ENCODE data around the gene SPIC. TPM values are rescaled to one million over a fixed set of nuclear protein-coding genes. Genes with fewer than 3 reads are reported as not detected.
"Not testable (repeated sequence)": the region's sequence is repeated elsewhere in the genome, so short reads cannot be mapped to it uniquely, and the experiment has no call there.

SPIC gene
- not detected for total RNA-seq

- H3K4me3 Mint-ChIP-seq, result no peak within 1 kb of the TSS
- H3K4me1 Mint-ChIP-seq, result no peaks in the 10 kb centered on the region
- H3K27ac Mint-ChIP-seq, result no peak within 1 kb of the TSS
- no peaks in the 10 kb centered on the region for H3K27me3 Mint-ChIP-seq
- no peak for ATAC-seq (replicated peaks)
- H3K9me3 Mint-ChIP-seq, result no peaks in the 10 kb centered on the region
- no peaks in the 10 kb centered on the region for H3K36me3 Mint-ChIP-seq (ENCODE audit: low read depth)
These were observed at the start of gene SPIC for GRCh38 chr12:101474711-101475386. Gene SPIC, plus strand, starts transcription at chr12:101475336. Its CDS starts 1,569 bp downstream, at chr12:101476905.

DNA sequence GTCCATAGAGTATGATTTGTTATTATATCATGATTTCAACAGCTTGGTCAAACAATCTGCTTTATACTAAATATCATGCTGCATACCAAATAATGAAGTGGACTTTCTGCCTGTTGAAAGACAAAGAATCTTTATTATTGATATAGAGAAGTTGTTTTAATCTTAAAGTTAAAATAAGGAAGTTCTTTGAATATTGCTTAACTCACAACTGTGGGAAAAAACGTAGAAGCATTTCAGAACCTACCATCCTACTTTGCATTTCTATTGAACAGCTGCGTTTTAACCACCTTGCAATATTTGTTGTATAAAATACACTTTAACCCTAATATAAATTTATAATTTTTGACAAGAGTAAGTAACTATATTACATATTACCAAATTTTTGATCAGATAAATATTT lies 44.7 kb upstream of the SPIC start:
- no peak for ATAC-seq (replicated peaks)
- no peak overlapping the region for H3K27ac Mint-ChIP-seq
- no peaks in the 10 kb centered on the region for H3K4me1 Mint-ChIP-seq
- no peaks in the 10 kb centered on the region for H3K36me3 Mint-ChIP-seq (ENCODE audit: low read depth)
- no peaks in the 10 kb centered on the region for H3K9me3 Mint-ChIP-seq
- peaks cover 3% of the 10 kb centered on the region for H3K27me3 Mint-ChIP-seq
- no peak overlapping the region for H3K4me3 Mint-ChIP-seq

- Mint-ChIP-seq H3K27me3 (no peaks in the 10 kb centered on the region), H3K4me1 (no peaks in the 10 kb centered on the region), H3K4me3 (no peak overlapping the region), H3K9me3 (no peaks in the 10 kb centered on the region), H3K36me3 (ENCODE audit: low read depth) (no peaks in the 10 kb centered on the region), H3K27ac (no peak overlapping the region)
- ATAC-seq (replicated peaks), result no peak
These were observed 39.0 kb upstream of the SPIC start for GRCh38 chr12:101436136-101436535.

DNA sequence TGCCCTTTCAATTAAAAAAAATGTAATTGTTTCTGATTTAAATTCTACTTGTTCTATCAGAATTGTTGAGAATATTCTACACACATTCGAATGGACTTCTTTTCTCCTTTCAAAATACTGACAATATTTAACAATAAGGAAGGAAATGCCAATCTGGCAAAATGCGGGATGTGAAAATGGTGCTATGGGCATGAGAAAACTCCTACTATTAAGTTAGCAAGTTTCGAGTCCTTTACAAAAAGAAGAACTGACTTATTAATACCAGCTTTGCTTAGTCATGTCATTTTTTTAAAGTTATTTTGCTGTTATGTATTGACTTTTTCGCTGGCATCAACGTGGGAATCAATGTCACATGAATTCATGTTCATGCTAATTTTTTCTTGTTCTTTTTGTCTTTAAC lies 35.9 kb upstream of the SPIC start:
- Mint-ChIP-seq H3K4me3 (no peak overlapping the region), H3K27ac (no peak overlapping the region)
- ATAC-seq (replicated peaks), result no peak

DNA sequence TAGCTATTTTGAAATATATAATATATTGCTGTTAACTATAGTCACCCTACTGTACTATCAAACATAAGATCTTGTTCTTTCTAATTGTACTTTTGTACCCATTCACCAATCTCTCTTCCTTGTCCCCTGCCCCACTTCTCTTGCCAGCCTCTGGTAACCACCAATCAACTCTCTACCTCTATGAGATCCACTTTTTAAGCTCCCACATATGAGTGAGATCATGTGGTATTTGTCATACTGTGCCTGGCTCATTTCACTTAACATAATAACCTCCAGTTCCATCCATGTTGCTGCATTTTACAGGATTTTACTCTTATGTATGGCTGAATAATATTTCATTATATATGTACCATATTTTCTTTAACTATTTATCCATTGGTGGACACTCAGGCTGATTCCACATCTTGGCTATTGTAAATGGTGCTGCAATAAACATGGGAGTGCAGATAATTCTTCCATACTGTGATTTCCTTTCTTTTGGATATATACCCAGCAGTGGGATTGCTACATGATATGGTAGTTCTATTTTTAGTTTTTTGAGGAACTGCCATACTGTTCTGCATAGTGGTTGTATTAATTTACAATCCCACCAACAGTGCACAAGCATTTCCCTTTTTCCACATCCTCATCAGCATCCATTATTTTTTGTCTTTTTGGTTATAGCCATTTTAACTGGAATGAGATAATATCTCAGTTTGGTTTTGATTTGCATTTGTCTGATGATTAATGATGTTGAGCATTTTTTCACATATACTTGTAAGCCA lies 33.5 kb upstream of the SPIC start:
- Mint-ChIP-seq H3K27ac (no peak overlapping the region), H3K36me3 (ENCODE audit: low read depth) (no peaks in the 10 kb centered on the region), H3K4me1 (no peaks in the 10 kb centered on the region), H3K9me3 (no peaks in the 10 kb centered on the region), H3K4me3 (no peak overlapping the region), H3K27me3 (no peaks in the 10 kb centered on the region)
- ATAC-seq (replicated peaks), result no peak

More for the DNA sequence above, 35.9 kb upstream of the SPIC start:
- no peaks in the 10 kb centered on the region for H3K27me3 Mint-ChIP-seq
- no peaks in the 10 kb centered on the region for H3K4me1 Mint-ChIP-seq
- no peaks in the 10 kb centered on the region for H3K9me3 Mint-ChIP-seq
- H3K36me3 Mint-ChIP-seq (ENCODE audit: low read depth), result no peaks in the 10 kb centered on the region

DNA sequence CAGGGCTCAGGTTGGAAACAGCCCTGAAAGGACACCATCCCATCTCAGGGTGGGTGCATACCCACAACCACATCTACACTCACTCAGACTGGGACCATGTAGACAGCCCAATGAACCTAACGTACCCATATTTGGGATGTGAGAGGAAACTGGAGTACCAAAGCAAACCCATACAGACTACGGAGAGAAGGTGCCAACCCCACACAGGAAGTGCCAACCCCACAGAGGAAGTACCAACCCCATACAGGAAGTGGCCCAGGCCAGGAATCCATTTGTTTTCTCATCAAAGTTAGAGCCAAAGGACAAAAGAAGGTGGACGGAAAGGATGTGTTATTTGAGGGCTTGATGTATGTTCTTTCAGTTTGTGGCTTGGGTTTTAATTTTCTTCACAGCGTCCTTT lies 19.5 kb upstream of the SPIC start:
- Mint-ChIP-seq H3K27ac (peak overlapping the region; percentile 37), H3K4me1 (peaks cover 6% of the 10 kb centered on the region), H3K36me3 (ENCODE audit: low read depth) (no peaks in the 10 kb centered on the region), H3K9me3 (peaks cover 5% of the 10 kb centered on the region), H3K4me3 (peak overlapping the region; percentile 47), H3K27me3 (no peaks in the 10 kb centered on the region)
- peak; percentile 76 for ATAC-seq (replicated peaks)

DNA sequence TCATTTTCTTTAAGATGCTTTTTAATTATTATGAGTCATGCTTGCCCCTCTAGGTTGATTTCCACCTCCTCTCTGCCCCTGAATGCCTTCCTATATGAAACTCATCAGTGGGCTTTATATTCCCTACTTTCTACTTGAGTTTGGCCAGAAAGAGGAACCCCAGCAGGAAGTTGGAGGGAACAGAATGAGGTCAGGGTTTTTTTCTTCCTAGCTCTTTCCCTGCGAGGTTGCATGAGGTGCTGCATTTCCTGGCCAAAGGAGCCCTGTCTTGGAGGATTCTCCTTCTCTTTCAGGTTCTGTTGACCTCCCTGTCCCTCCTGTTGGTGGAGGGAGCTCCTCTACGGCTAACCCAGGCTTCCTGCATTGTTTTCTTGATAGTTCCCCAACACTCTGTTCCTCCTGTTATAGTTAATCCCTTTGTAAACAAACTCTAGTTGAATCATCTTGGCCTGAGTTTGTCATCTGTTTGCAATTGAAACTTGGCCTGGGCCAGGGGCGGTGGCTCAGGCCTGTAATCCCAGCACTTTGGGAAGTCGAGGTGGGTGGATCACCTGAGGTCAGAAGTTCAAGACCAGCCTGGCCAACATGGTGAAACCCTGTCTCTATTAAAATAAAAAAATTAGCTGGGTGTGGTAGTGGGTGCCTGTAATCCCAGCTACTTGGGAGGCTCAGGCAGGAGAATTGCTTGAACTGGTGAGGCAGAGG lies 15.3 kb upstream of the SPIC start:
- Mint-ChIP-seq H3K4me1 (peaks cover 6% of the 10 kb centered on the region), H3K27me3 (no peaks in the 10 kb centered on the region), H3K27ac (no peak overlapping the region), H3K4me3 (no peak overlapping the region), H3K9me3 (peaks cover 5% of the 10 kb centered on the region), H3K36me3 (ENCODE audit: low read depth) (no peaks in the 10 kb centered on the region)
- ATAC-seq (replicated peaks), result no peak

DNA sequence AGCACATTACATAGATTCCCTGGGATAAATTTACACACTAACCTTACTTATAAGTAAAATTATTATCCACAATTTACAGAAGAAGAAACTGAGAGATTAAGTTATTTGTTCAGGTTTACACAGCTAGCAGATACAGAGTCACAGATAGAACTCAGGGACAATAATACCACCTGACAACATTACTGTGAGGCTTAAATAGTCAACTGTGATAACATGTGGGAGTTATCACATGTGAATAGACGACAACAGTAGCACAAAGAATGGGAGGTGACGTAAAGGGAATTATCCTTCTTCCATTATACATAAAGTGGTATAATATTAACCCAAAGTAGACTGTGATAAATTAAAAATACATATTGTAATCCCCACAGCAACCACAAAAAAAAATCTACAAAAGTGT lies 6.2 kb upstream of the SPIC start:
- H3K4me1 Mint-ChIP-seq, result no peaks in the 10 kb centered on the region
- no peak for ATAC-seq (replicated peaks)
- H3K36me3 Mint-ChIP-seq (ENCODE audit: low read depth), result no peaks in the 10 kb centered on the region
- no peaks in the 10 kb centered on the region for H3K9me3 Mint-ChIP-seq
- no peak overlapping the region for H3K4me3 Mint-ChIP-seq
- H3K27me3 Mint-ChIP-seq, result peaks cover 4% of the 10 kb centered on the region
- H3K27ac Mint-ChIP-seq, result no peak overlapping the region

- Mint-ChIP-seq H3K4me1 (no peaks in the 10 kb centered on the region), H3K9me3 (no peaks in the 10 kb centered on the region), H3K36me3 (ENCODE audit: low read depth) (no peaks in the 10 kb centered on the region), H3K27ac (no peak overlapping the region), H3K4me3 (no peak overlapping the region), H3K27me3 (peaks cover 4% of the 10 kb centered on the region)
- no peak for ATAC-seq (replicated peaks)
These were observed 4.2 kb upstream of the SPIC start for GRCh38 chr12:101470939-101471338.

- not testable (repeated sequence) for H3K4me1 Mint-ChIP-seq; H3K9me3 Mint-ChIP-seq; ATAC-seq (replicated peaks)
These were observed 3.3 kb upstream of the SPIC start for GRCh38 chr12:101471878-101472277.

GRCh38 chr12:101474248-101474647 lies 888 bp upstream of the SPIC start:
- Mint-ChIP-seq H3K9me3 (no peaks in the 10 kb centered on the region), H3K4me3 (no peak overlapping the region), H3K36me3 (ENCODE audit: low read depth) (no peaks in the 10 kb centered on the region), H3K4me1 (no peaks in the 10 kb centered on the region), H3K27ac (no peak overlapping the region), H3K27me3 (no peaks in the 10 kb centered on the region)
- no peak for ATAC-seq (replicated peaks)

More at GRCh38 chr12:101471878-101472277, 3.3 kb upstream of the SPIC start:
- H3K27ac Mint-ChIP-seq; H3K4me3 Mint-ChIP-seq; H3K36me3 Mint-ChIP-seq (ENCODE audit: low read depth); H3K27me3 Mint-ChIP-seq: not testable (repeated sequence)

- H3K4me1 Mint-ChIP-seq, result no peaks in the 10 kb centered on the region
- no peaks in the 10 kb centered on the region for H3K9me3 Mint-ChIP-seq
- no peak for ATAC-seq (replicated peaks)
- no peaks in the 10 kb centered on the region for H3K36me3 Mint-ChIP-seq (ENCODE audit: low read depth)
- no peak overlapping the region for H3K27ac Mint-ChIP-seq
- H3K27me3 Mint-ChIP-seq, result no peaks in the 10 kb centered on the region
- no peak overlapping the region for H3K4me3 Mint-ChIP-seq
These were observed 692 bp downstream of the SPIC start for GRCh38 chr12:101475751-101476305.

DNA sequence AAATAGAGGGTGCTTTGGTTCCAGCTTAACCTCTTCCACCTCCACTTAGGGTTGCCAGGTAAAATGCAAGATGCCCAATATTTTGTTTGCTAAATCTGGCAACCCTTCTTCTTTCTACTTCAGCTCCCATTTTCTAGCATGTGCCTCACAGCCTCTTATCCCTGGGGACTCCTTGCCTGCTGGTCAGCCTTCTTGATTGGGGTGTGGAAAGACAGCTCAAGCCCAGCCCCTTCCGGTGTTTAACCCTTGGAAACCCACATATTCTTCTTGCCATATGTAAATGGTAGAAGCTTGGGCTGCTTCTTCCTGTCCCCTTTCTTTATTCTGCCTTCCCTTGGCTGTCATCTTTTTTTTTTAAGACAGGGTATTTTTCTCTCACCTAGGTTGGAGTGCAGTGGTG lies 5.7 kb downstream of the SPIC start:
- Mint-ChIP-seq H3K9me3 (no peaks in the 10 kb centered on the region), H3K4me3 (no peak overlapping the region), H3K4me1 (no peaks in the 10 kb centered on the region), H3K36me3 (ENCODE audit: low read depth) (no peaks in the 10 kb centered on the region), H3K27ac (no peak overlapping the region), H3K27me3 (no peaks in the 10 kb centered on the region)
- no peak for ATAC-seq (replicated peaks)

- Mint-ChIP-seq H3K27me3 (peaks cover 6% of the 10 kb centered on the region), H3K4me1 (no peaks in the 10 kb centered on the region), H3K36me3 (ENCODE audit: low read depth) (no peaks in the 10 kb centered on the region), H3K4me3 (no peak overlapping the region), H3K27ac (no peak overlapping the region), H3K9me3 (no peaks in the 10 kb centered on the region)
- no peak for ATAC-seq (replicated peaks)
These were observed 9.9 kb downstream of the SPIC start for GRCh38 chr12:101485021-101485420.
